Measurements from ENCODE around the gene PCDHGA9.
"Not testable (repeated sequence)": the region's sequence is repeated elsewhere in the genome, so short reads cannot be mapped to it uniquely, and the experiment has no call there.

DNA sequence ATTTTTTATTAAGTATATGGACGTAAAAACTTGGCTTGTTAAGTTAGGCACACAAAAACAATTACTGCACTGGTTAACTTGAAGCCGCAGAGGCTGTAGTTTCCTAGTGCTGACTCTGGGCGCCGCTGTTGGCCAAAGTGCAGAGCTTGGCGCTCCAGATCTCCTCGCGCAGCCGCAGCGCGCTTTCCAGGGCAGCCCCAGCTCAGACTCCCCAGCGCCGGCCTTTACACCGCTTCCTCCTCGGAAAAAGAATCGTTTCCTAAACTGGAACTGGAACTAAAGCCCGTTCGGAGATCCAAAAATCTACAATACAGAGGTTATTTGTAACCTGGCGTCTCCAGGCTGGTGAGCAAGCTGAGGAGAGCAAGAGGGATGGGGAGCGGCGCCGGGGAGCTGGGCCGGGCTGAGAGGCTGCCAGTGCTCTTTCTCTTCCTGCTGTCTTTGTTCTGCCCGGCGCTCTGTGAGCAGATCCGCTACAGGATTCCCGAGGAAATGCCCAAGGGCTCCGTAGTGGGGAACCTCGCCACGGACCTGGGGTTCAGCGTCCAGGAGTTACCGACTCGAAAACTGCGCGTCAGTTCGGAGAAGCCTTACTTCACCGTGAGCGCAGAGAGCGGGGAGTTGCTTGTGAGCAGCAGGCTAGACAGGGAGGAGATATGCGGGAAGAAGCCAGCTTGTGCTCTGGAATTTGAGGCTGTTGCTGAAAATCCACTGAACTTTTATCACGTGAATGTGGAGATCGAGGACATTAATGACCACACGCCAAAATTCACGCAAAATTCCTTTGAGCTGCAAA is 4.6 kb upstream of the PCDHGA9 start, which contains the start of gene PCDHGB5:
- TF ChIP-seq, protein P1, sequence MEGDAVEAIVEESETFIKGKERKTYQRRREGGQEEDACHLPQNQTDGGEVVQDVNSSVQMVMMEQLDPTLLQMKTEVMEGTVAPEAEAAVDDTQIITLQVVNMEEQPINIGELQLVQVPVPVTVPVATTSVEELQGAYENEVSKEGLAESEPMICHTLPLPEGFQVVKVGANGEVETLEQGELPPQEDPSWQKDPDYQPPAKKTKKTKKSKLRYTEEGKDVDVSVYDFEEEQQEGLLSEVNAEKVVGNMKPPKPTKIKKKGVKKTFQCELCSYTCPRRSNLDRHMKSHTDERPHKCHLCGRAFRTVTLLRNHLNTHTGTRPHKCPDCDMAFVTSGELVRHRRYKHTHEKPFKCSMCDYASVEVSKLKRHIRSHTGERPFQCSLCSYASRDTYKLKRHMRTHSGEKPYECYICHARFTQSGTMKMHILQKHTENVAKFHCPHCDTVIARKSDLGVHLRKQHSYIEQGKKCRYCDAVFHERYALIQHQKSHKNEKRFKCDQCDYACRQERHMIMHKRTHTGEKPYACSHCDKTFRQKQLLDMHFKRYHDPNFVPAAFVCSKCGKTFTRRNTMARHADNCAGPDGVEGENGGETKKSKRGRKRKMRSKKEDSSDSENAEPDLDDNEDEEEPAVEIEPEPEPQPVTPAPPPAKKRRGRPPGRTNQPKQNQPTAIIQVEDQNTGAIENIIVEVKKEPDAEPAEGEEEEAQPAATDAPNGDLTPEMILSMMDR (IDR thresholded peaks at IDR 0.05) = peak in 5 of 6 experiments; percentile 24 to 55 (median 42)
- TF ChIP-seq POLR2A (IDR thresholded peaks at IDR 0.05) = not testable (repeated sequence)
